CD4-positive, alpha-beta T cell (primary cell): ENCODE results near the gene PTOV1. TPM values are rescaled to one million over a fixed set of nuclear protein-coding genes. Genes with fewer than 3 reads are reported as not detected.

Experiments
- ATAC-seq: fragments of 200-7000 bp; cut with Tn5 transposase; one replicate; pipeline ENCODE4 v1.10.0; 2022; ENCODE audit warnings: mild to moderate bottlenecking; ENCODE audit not compliant: poor library complexity
- CTCF ChIA-PET: fragments of 350-600 bp; sonication (Branson Sonifier 250); formaldehyde crosslinking; loops from one replicate; lab custom pipeline; 2021; ENCODE audit warnings: antibody characterized with exemption, inconsistent platforms; lab: Charles Lee
- POLR2A ChIA-PET: fragments of 350-600 bp; sonication (Branson Sonifier 250); formaldehyde crosslinking; loops from one replicate; lab custom pipeline; 2021; ENCODE audit warnings: antibody characterized with exemption, inconsistent platforms; lab: Charles Lee
- DNase-seq, 14 experiments: peaks; one replicate each; pipeline ENCODE4 v3.0.0-alpha.2; 2013 to 2020; ENCODE audit warnings: mixed read lengths in 2 of 14
- H3K27ac ChIP-seq, 2 donors: one replicate each; pipeline versions ENCODE4 v1.5.1 to v1.7.0; 2013; ENCODE audit warnings: low read length in 2 of 2, low read depth in 1 of 2, mild to moderate bottlenecking in 1 of 2
- H3K27me3 ChIP-seq, 2 experiments: 1 replicate in 1 of 2; 2 replicates in 1 of 2; pipeline versions ENCODE4 v1.6.1 to v1.7.0; 2013; ENCODE audit warnings: low read length in 2 of 2, control low read depth in 1 of 2, mild to moderate bottlenecking in 1 of 2, moderate library complexity in 1 of 2; ENCODE audit not compliant: insufficient read depth in 2 of 2, control insufficient read depth in 1 of 2
- H3K36me3 ChIP-seq: one replicate; pipeline ENCODE4 v1.6.1; 2013; ENCODE audit warnings: low read length, control low read depth; ENCODE audit not compliant: insufficient read depth
- H3K4me1 ChIP-seq: one replicate; pipeline ENCODE4 v1.6.1; 2013; ENCODE audit warnings: low read length, control low read depth; ENCODE audit not compliant: insufficient read depth
- H3K4me3 ChIP-seq: one replicate; pipeline ENCODE4 v1.5.1; 2013; ENCODE audit warnings: mild to moderate bottlenecking, low read length, moderate library complexity
- H3K9me3 ChIP-seq, 2 experiments: 1 replicate in 1 of 2; 2 replicates in 1 of 2; pipeline versions ENCODE4 v1.6.1 to v1.7.0; 2013; ENCODE audit warnings: low read length in 2 of 2, mild to moderate bottlenecking in 2 of 2, control low read depth in 1 of 2, moderate library complexity in 1 of 2; ENCODE audit not compliant: control insufficient read depth in 1 of 2, insufficient read depth in 1 of 2
- H3K27ac Mint-ChIP-seq: one replicate; pipeline ENCODE4 v1.8.0; 2020; ENCODE audit warnings: mixed read lengths
- H3K27me3 Mint-ChIP-seq: one replicate; pipeline ENCODE4 v1.8.0; 2021; ENCODE audit warnings: mixed read lengths
- H3K36me3 Mint-ChIP-seq: one replicate; pipeline ENCODE4 v1.8.0; 2021; ENCODE audit warnings: low read depth, mixed read lengths
- H3K4me1 Mint-ChIP-seq: one replicate; pipeline ENCODE4 v1.8.0; 2021; ENCODE audit warnings: low read depth, mixed read lengths
- H3K4me3 Mint-ChIP-seq: one replicate; pipeline ENCODE4 v1.8.0; 2020; ENCODE audit warnings: mild to moderate bottlenecking, mixed read lengths
- H3K9me3 Mint-ChIP-seq: one replicate; pipeline ENCODE4 v1.8.0; 2020; ENCODE audit warnings: mixed read lengths
- CTCF ChIP-seq: fragments of 200-600 bp; IDR thresholded peaks from one replicate; pipeline ENCODE4 v1.8.0; 2022; ENCODE audit warnings: antibody characterized with exemption, mild to moderate bottlenecking
- intact Hi-C, 2 experiments: fragments of 100-400 bp; cut with DNase I in 1 of 2; cut with micrococcal nuclease in 1 of 2; formaldehyde crosslinking; loops; one replicate each; pipeline versions ENCODE4 v1.15.1 to v1.9.0; 2023 to 2025; cut with DNase I, micrococcal nuclease
- total RNA-seq, 174 experiments: library from RNA in 2 of 174; stranded (reverse) in 2 of 174; gene quantifications; one replicate each; pipeline ENCODE4 v1.2.3 and lab custom pipeline; 2021 to 2026

The PTOV1 gene
- total RNA-seq, 2 experiments from 2014 or later: 127 to 134 TPM

GRCh38 chr19:49876422-49877019 lies 25.6 kb downstream of the PTOV1 start:
- Histone ChIP-seq H3K27ac (peak overlapping the region; percentile 98 to 100), H3K4me3 (peak overlapping the region; percentile 88), H3K4me1 (peaks cover 39% of the 10 kb centered on the region), H3K36me3 (peaks cover 30% of the 10 kb centered on the region), H3K27me3 (no peaks in the 10 kb centered on the region), H3K9me3 (no peaks in the 10 kb centered on the region)
- Mint-ChIP-seq H3K9me3 (no peaks in the 10 kb centered on the region), H3K27me3 (no peaks in the 10 kb centered on the region), H3K4me1 (peaks cover 23% of the 10 kb centered on the region), H3K4me3 (no peak overlapping the region), H3K36me3 (peaks cover 26% of the 10 kb centered on the region), H3K27ac (no peak overlapping the region)
- ChIA-PET CTCF (interaction anchor here (1.0 to 2.0 kb wide), 2 partner anchors 14 to 53 kb away, joined by 3 to 8 read pairs; no protein-coding TSS in a partner anchor), POLR2A (interaction anchor here (0.6 to 3.7 kb wide), 25 partner anchors 9 to 883 kb away, joined by 3 to 63 read pairs (median 8); partner anchors contain the start of genes AP2A1, ATF5, FUZ and GYS1)
- ATAC-seq: peak; percentile 62
- intact Hi-C loops: loop anchor here (1.0 to 10.0 kb wide), 9 partner anchors 9 to 1242 kb away; partner anchors contain the start of genes FUZ (in 2 of the 2), AP2A1 (in 1 of the 2), ATF5 (in 1 of the 2) and DBP (in 1 of the 2)
- TF ChIP-seq CTCF: no peak
- DNase-seq: peak; percentile 94 to 100 (median 98)

- H3K27me3 Mint-ChIP-seq: no peaks in the 10 kb centered on the region
- intact Hi-C loops: loop anchor here (1.0 to 10.0 kb wide), 7 partner anchors 10 to 1242 kb away; partner anchors contain the start of genes FUZ (in 2 of the 2), AP2A1 (in 1 of the 2), ATF5 (in 1 of the 2) and DBP (in 1 of the 2)
- ChIA-PET POLR2A (interaction anchor here (0.6 to 3.7 kb wide), 27 partner anchors 10 to 884 kb away, joined by 3 to 63 read pairs (median 8); partner anchors contain the start of genes AP2A1, ATF5, FUZ and GYS1), CTCF (interaction anchor here (0.6 to 2.0 kb wide), 3 partner anchors 13 to 159 kb away, joined by 3 to 8 read pairs (median 3); no protein-coding TSS in a partner anchor)
- Histone ChIP-seq H3K4me1 (peaks cover 35% of the 10 kb centered on the region), H3K36me3 (peaks cover 37% of the 10 kb centered on the region), H3K27me3 (no peaks in the 10 kb centered on the region), H3K9me3 (no peaks in the 10 kb centered on the region), H3K27ac (peak within 1 kb of the TSS; percentile 98 to 100), H3K4me3 (peak within 1 kb of the TSS; percentile 88)
- H3K4me1 Mint-ChIP-seq: peaks cover 18% of the 10 kb centered on the region
- ATAC-seq (peak; percentile 60), DNase-seq (peak; percentile 95 to 100 (median 98))
- H3K27ac Mint-ChIP-seq: no peak within 1 kb of the TSS
- H3K36me3 Mint-ChIP-seq: peaks cover 33% of the 10 kb centered on the region
- no peak for TF ChIP-seq CTCF
- no peaks in the 10 kb centered on the region for H3K9me3 Mint-ChIP-seq
- no peak within 1 kb of the TSS for H3K4me3 Mint-ChIP-seq
Observed at GRCh38 chr19:49877020-49877878, 26.3 kb downstream of the PTOV1 start, which contains the start of the genes AKT1S1 and TBC1D17. Gene AKT1S1 (minus strand): TSS chr19:49877355. CDS start chr19:49873295, 4,060 bp downstream. Gene TBC1D17 (plus strand): TSS chr19:49877702. CDS start chr19:49877724, 22 bp downstream.
